ENCODE measurements around the gene FREM2.

FREM2 gene

GRCh38 chr13:38718374-38718773 is 31.5 kb downstream of the FREM2 start:
- Histone ChIP-seq H3K36me3 (ENCODE audit: control insufficient read depth, low read depth, low read length) (no peaks in the 10 kb centered on the region), H3K4me1 (ENCODE audit: control insufficient read depth, low read depth, low read length) (no peaks in the 10 kb centered on the region), H3K27me3 (ENCODE audit: control insufficient read depth, insufficient read depth, low read length) (no peaks in the 10 kb centered on the region)

GRCh38 chr13:38730332-38730731 is 43.5 kb downstream of the FREM2 start:
- H3K27ac ChIP-seq (ENCODE audit: low read length), result no peak overlapping the region
- no peaks in the 10 kb centered on the region for H3K4me1 ChIP-seq (ENCODE audit: control insufficient read depth, low read depth, low read length)
- H3K4me3 ChIP-seq (ENCODE audit: low read length), result no peak overlapping the region
- no peaks in the 10 kb centered on the region for H3K9me3 ChIP-seq (ENCODE audit: control insufficient read depth, low read depth, low read length)
- H3K9ac ChIP-seq (ENCODE audit: low read length), result no peak overlapping the region
- H3K27me3 ChIP-seq (ENCODE audit: control insufficient read depth, insufficient read depth, low read length), result no peaks in the 10 kb centered on the region
- H3K36me3 ChIP-seq (ENCODE audit: control insufficient read depth, low read depth, low read length), result no peaks in the 10 kb centered on the region

More at GRCh38 chr13:38718374-38718773, 31.5 kb downstream of the FREM2 start:
- Histone ChIP-seq H3K4me3 (ENCODE audit: low read length) (no peak overlapping the region), H3K9me3 (ENCODE audit: control insufficient read depth, low read depth, low read length) (no peaks in the 10 kb centered on the region), H3K27ac (ENCODE audit: low read length) (no peak overlapping the region), H3K9ac (ENCODE audit: low read length) (no peak overlapping the region)

- Histone ChIP-seq H3K27me3 (ENCODE audit: control insufficient read depth, insufficient read depth, low read length) (no peaks in the 10 kb centered on the region), H3K4me3 (ENCODE audit: low read length) (no peak overlapping the region), H3K4me1 (ENCODE audit: control insufficient read depth, low read depth, low read length) (no peaks in the 10 kb centered on the region), H3K9ac (ENCODE audit: low read length) (no peak overlapping the region), H3K27ac (ENCODE audit: low read length) (no peak overlapping the region), H3K9me3 (ENCODE audit: control insufficient read depth, low read depth, low read length) (no peaks in the 10 kb centered on the region), H3K36me3 (ENCODE audit: control insufficient read depth, low read depth, low read length) (no peaks in the 10 kb centered on the region)
These were observed 46.3 kb downstream of the FREM2 start for GRCh38 chr13:38733146-38733545.

- Histone ChIP-seq H3K9me3 (ENCODE audit: control insufficient read depth, low read depth, low read length) (no peaks in the 10 kb centered on the region), H3K4me1 (ENCODE audit: control insufficient read depth, low read depth, low read length) (no peaks in the 10 kb centered on the region), H3K36me3 (ENCODE audit: control insufficient read depth, low read depth, low read length) (no peaks in the 10 kb centered on the region), H3K4me3 (ENCODE audit: low read length) (no peak overlapping the region), H3K9ac (ENCODE audit: low read length) (no peak overlapping the region), H3K27me3 (ENCODE audit: control insufficient read depth, insufficient read depth, low read length) (no peaks in the 10 kb centered on the region), H3K27ac (ENCODE audit: low read length) (no peak overlapping the region)
These were observed 49.0 kb downstream of the FREM2 start for GRCh38 chr13:38735665-38736440.

DNA sequence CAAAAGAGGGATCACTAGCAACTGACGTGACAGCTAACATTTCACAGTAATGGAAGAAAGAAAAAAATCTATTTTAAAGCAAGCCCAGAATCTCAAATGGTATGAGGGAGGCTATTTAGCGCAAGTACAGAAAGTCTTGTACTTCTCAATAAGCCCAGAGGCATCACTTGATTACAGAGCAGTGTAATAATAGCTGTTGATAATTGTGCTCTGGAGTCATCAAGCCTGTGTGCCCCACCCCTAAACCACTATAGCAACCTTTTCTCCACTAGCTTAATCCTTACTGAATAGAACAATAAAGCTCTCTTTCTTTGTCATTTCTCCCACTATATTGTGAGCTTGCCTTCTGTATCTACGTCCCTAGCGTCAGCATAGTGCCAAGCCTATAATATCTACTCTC is 56.6 kb downstream of the FREM2 start:
- H3K27ac ChIP-seq (ENCODE audit: low read length), result no peak overlapping the region
- no peaks in the 10 kb centered on the region for H3K36me3 ChIP-seq (ENCODE audit: control insufficient read depth, low read depth, low read length)
- H3K4me1 ChIP-seq (ENCODE audit: control insufficient read depth, low read depth, low read length), result peaks cover 2% of the 10 kb centered on the region
- no peaks in the 10 kb centered on the region for H3K27me3 ChIP-seq (ENCODE audit: control insufficient read depth, insufficient read depth, low read length)
- no peak overlapping the region for H3K4me3 ChIP-seq (ENCODE audit: low read length)
- H3K9me3 ChIP-seq (ENCODE audit: control insufficient read depth, low read depth, low read length), result no peaks in the 10 kb centered on the region
- H3K9ac ChIP-seq (ENCODE audit: low read length), result no peak overlapping the region

DNA sequence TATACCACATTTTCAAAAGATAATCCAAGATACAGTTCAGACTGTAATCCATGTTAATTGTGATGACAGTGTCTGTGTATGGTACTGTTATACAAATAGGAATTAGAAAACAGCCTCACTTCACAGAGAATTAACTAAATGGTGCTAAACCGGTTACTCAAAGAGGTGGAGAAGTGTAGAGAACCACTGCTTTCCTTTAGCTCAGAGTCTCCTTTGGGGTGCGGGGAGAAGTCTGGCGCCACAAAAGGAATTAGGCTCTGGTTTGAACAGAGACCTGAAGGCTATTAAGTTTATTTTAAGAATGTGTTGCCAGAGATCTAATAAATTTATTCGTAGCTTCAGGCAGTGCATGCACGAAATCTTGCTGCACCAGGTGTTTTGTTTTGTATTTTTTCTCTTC is 65.8 kb downstream of the FREM2 start:
- Histone ChIP-seq H3K4me1 (ENCODE audit: control insufficient read depth, low read depth, low read length) (peaks cover 30% of the 10 kb centered on the region), H3K36me3 (ENCODE audit: control insufficient read depth, low read depth, low read length) (no peaks in the 10 kb centered on the region), H3K9me3 (ENCODE audit: control insufficient read depth, low read depth, low read length) (no peaks in the 10 kb centered on the region), H3K4me3 (ENCODE audit: low read length) (no peak overlapping the region), H3K27me3 (ENCODE audit: control insufficient read depth, insufficient read depth, low read length) (no peaks in the 10 kb centered on the region), H3K27ac (ENCODE audit: low read length) (no peak overlapping the region), H3K9ac (ENCODE audit: low read length) (no peak overlapping the region)

DNA sequence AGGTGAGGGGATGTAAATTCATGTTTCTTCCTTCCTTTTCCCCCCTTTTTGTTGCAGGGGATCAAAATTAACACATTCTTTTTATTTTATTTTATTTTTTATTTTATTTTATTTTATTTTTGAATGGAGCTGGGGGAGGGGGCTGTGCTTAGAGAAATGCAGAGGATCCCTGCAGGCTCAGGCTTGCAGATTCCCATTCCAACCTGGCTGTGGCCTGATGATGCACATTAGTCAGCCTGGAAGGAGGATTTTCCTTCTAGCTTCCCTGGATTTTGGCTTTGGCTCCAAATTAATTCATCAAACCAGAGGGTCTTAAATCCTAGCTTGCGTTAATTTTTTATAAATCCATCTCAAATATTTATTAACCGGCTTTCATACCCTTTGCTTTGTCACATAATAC is 67.0 kb downstream of the FREM2 start:
- Histone ChIP-seq H3K4me3 (ENCODE audit: low read length) (no peak overlapping the region), H3K9me3 (ENCODE audit: control insufficient read depth, low read depth, low read length) (no peaks in the 10 kb centered on the region), H3K27ac (ENCODE audit: low read length) (no peak overlapping the region)

DNA sequence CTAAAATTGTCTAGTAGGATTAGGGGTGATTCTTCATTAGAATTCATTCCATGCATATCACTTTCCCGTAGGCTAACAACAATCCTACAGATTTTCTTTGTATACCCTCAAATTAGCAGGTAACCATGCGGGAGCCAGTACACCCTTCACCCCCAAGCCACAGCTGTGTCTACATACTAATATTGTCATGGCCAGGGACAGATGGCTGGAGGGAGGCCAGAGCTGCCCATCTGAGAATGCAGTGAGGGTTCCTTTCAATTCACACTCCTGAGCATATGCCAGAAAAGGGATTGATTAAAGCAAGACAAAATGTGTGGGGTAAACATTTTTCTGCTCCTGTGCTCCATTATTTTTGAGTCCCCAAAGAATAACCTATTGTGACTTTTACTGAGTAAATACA is 68.9 kb downstream of the FREM2 start:
- peaks cover 28% of the 10 kb centered on the region for H3K4me1 ChIP-seq (ENCODE audit: control insufficient read depth, low read depth, low read length)
- H3K4me3 ChIP-seq (ENCODE audit: low read length), result no peak overlapping the region
- H3K9me3 ChIP-seq (ENCODE audit: control insufficient read depth, low read depth, low read length), result no peaks in the 10 kb centered on the region
- H3K36me3 ChIP-seq (ENCODE audit: control insufficient read depth, low read depth, low read length), result no peaks in the 10 kb centered on the region
- H3K27me3 ChIP-seq (ENCODE audit: control insufficient read depth, insufficient read depth, low read length), result no peaks in the 10 kb centered on the region
- H3K9ac ChIP-seq (ENCODE audit: low read length), result no peak overlapping the region
- H3K27ac ChIP-seq (ENCODE audit: low read length), result no peak overlapping the region

More for the DNA sequence above, 67.0 kb downstream of the FREM2 start:
- H3K9ac ChIP-seq (ENCODE audit: low read length), result no peak overlapping the region
- no peaks in the 10 kb centered on the region for H3K27me3 ChIP-seq (ENCODE audit: control insufficient read depth, insufficient read depth, low read length)
- no peaks in the 10 kb centered on the region for H3K36me3 ChIP-seq (ENCODE audit: control insufficient read depth, low read depth, low read length)
- H3K4me1 ChIP-seq (ENCODE audit: control insufficient read depth, low read depth, low read length), result peaks cover 28% of the 10 kb centered on the region

DNA sequence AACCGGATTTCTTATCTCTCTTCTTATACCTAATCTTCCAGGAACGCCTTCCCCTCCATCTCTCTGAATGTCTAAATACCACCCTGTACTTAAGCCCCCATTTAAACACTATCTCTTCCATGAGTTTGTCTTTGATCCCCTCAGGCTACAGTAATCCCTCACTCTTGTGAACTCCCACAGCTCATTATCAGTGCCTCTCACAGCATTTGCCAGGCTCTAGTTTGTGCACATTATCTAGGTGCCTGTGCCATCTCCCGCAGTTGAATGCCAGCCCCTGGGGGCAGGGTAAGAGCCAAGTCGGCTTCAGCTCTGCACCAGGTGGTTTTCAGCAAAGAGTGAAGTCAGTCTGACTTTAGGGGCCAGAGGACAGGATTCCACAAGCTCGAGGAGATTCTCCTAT is 71.4 kb downstream of the FREM2 start:
- no peaks in the 10 kb centered on the region for H3K36me3 ChIP-seq (ENCODE audit: control insufficient read depth, low read depth, low read length)
- H3K9ac ChIP-seq (ENCODE audit: low read length), result no peak overlapping the region
- no peak overlapping the region for H3K4me3 ChIP-seq (ENCODE audit: low read length)
- no peaks in the 10 kb centered on the region for H3K27me3 ChIP-seq (ENCODE audit: control insufficient read depth, insufficient read depth, low read length)
- H3K27ac ChIP-seq (ENCODE audit: low read length), result no peak overlapping the region
- peaks cover 15% of the 10 kb centered on the region for H3K4me1 ChIP-seq (ENCODE audit: control insufficient read depth, low read depth, low read length)
- H3K9me3 ChIP-seq (ENCODE audit: control insufficient read depth, low read depth, low read length), result no peaks in the 10 kb centered on the region

DNA sequence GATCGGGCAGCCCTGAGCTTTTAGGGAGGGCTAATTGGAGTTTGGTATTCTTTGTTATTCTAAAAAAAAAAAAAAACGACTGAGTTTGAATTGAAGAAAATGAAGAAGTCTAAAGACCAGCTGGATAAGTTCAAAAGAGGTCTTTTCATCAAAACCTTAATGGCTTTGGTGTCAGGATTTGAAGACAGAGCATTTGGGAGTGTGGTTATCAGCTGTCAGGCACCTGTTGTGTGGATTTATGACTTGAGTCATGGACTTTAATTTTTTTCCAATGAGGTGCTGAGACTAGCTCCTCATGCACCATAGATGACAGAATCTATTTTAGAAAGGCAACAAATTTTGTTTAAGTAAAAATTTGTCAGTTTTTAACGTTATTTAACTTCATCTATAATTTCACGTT is 72.5 kb downstream of the FREM2 start:
- H3K9ac ChIP-seq (ENCODE audit: low read length), result no peak overlapping the region
- H3K9me3 ChIP-seq (ENCODE audit: control insufficient read depth, low read depth, low read length), result no peaks in the 10 kb centered on the region
- no peak overlapping the region for H3K4me3 ChIP-seq (ENCODE audit: low read length)
- no peaks in the 10 kb centered on the region for H3K36me3 ChIP-seq (ENCODE audit: control insufficient read depth, low read depth, low read length)
- no peak overlapping the region for H3K27ac ChIP-seq (ENCODE audit: low read length)
- H3K27me3 ChIP-seq (ENCODE audit: control insufficient read depth, insufficient read depth, low read length), result no peaks in the 10 kb centered on the region
- H3K4me1 ChIP-seq (ENCODE audit: control insufficient read depth, low read depth, low read length), result peaks cover 14% of the 10 kb centered on the region

GRCh38 chr13:38763446-38764381 is 76.8 kb downstream of the FREM2 start:
- Histone ChIP-seq H3K9ac (ENCODE audit: low read length) (peak overlapping the region; percentile 48), H3K36me3 (ENCODE audit: control insufficient read depth, low read depth, low read length) (no peaks in the 10 kb centered on the region), H3K27ac (ENCODE audit: low read length) (peak overlapping the region; percentile 57), H3K4me1 (ENCODE audit: control insufficient read depth, low read depth, low read length) (peaks cover 12% of the 10 kb centered on the region), H3K4me3 (ENCODE audit: low read length) (no peak overlapping the region), H3K9me3 (ENCODE audit: control insufficient read depth, low read depth, low read length) (no peaks in the 10 kb centered on the region), H3K27me3 (ENCODE audit: control insufficient read depth, insufficient read depth, low read length) (no peaks in the 10 kb centered on the region)

Data from iPS-18a (cell line).